IPS DF 6.9 (cell line): ENCODE measurements around the gene BTRC.

Experiments
- DNase-seq: peaks from one replicate; pipeline ENCODE4 v3.0.0-alpha.2; 2013; ENCODE audit warnings: low read depth, low spot score
- H3K27ac ChIP-seq: one replicate; pipeline ENCODE4 v1.5.1; 2013; ENCODE audit warnings: low read length, control low read depth
- H3K27me3 ChIP-seq: 2 replicates; pipeline ENCODE4 v1.6.1; 2013; ENCODE audit warnings: mild to moderate bottlenecking, low read length; ENCODE audit not compliant: control insufficient read depth, insufficient read depth
- H3K36me3 ChIP-seq: 2 replicates; pipeline ENCODE4 v1.6.1; 2013; ENCODE audit warnings: low read length; ENCODE audit not compliant: control insufficient read depth, insufficient read depth
- H3K4me1 ChIP-seq: 2 replicates; pipeline ENCODE4 v1.6.1; 2013; ENCODE audit warnings: low read length; ENCODE audit not compliant: control insufficient read depth, insufficient read depth
- H3K4me3 ChIP-seq: 2 replicates; pipeline ENCODE4 v1.5.1; 2013; ENCODE audit warnings: mild to moderate bottlenecking, low read length
- H3K9me3 ChIP-seq: 2 replicates; pipeline ENCODE4 v1.6.1; 2013; ENCODE audit warnings: low read length, inconsistent platforms; ENCODE audit not compliant: control insufficient read depth, insufficient read depth
- WGBS: extraction: QIAGEN DNeasy Blood & Tissue Kit; methylation state at CpG from one replicate; pipeline ENCODE4 v1.1.7; 2013; ENCODE audit warnings: mixed read lengths, missing lambda C conversion rate; ENCODE audit not compliant: insufficient read length, insufficient coverage; 5-methylcytosine and 5-hydroxymethylcytosine counted together

Gene BTRC

DNA sequence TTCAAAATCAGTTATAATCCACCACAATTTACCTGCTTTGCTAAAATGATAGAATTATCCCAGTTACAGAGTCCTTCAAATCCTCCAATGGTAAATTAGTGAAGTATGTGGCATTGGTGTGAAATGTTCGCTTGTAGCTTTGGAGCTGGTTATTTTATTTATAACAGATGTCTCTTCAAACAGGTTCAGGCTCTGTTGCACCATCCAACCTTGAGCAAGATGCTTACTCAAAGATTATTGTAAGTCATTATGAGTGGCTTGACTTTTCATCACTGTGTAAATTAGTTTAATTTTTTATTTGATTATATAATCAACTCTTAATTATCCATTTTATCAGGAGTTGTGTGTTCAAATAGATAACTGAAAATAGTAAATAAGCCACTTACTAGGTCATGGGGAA, 99.4 kb downstream of the BTRC start:
- Histone ChIP-seq H3K9me3 (no peaks in the 10 kb centered on the region), H3K4me3 (no peak overlapping the region), H3K27me3 (no peaks in the 10 kb centered on the region), H3K4me1 (no peaks in the 10 kb centered on the region), H3K27ac (no peak overlapping the region), H3K36me3 (no peaks in the 10 kb centered on the region)
- WGBS = no CpG with 5 or more reads among the region's 1 CpG
- DNase-seq = no peak

DNA sequence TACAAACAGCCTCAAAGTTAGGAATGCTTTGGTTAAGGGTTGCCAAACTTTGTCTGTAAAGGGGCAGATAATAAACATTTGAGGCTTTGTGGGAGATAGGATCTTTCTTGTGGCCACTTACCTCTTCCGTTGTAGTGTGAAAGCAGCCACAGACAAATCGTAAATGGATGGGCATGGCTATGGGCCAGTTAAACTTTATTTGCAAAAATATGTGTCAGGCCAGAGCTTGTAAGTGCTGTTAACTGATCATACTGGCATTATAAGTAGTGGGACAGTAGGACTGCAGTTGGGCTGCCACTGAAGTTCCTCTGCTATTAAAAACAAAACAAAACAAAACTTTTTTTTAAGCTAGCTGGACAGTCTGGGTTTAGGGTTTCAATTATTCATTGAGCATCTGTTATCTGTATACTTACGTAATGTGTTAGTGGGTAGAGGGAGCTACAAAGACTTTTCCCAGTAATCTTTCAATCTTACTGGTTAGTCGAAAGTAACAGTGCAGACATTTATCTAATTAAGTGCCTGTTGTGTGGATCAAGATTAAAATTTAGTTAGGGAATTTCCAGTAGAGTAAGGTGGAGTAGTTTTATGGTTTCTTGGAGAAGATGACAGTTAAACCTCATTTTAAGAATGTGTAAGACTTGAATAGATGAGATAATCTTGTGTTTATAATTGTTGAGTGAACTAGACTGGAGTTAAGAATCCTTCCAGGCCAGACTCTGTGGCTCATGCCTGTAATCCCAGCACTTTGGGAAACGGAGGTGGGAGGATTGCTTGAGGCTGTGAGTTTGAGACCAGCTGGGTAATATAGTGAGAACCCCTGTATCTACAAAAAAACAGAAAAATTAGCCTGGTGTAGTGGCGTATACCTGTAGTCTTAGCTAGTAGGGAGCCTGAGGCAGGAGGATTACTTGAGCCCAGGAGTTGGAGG, 100.1 kb downstream of the BTRC start:
- Histone ChIP-seq H3K27me3 (no peaks in the 10 kb centered on the region), H3K4me1 (no peaks in the 10 kb centered on the region), H3K36me3 (no peaks in the 10 kb centered on the region), H3K9me3 (no peaks in the 10 kb centered on the region), H3K27ac (no peak overlapping the region), H3K4me3 (no peak overlapping the region)
- DNase-seq = no peak
- WGBS = no CpG with 5 or more reads among the region's 6 CpGs

DNA sequence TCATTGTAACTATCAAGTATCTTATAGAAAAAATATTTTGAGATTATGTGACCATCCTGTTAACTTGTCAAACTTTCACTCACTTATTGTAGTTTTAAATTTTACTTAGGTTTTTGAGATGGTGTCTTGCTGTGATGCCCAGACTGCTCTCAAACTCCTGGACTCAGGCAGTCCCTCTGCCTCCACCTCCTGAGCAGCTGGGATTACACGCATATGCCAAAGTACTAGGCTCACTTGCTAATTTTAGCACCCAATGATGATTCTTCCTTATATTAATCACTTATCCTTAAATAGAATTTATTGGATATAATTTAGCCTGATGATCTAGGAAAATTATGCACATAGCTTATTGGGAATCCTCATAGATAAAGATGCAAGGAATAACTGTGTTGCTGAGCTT, 104.9 kb downstream of the BTRC start:
- H3K27me3 ChIP-seq = no peaks in the 10 kb centered on the region
- WGBS = no CpG with 5 or more reads among the region's 1 CpG
- H3K27ac ChIP-seq = no peak overlapping the region
- H3K4me3 ChIP-seq = no peak overlapping the region
- no peak for DNase-seq
- no peaks in the 10 kb centered on the region for H3K9me3 ChIP-seq
- no peaks in the 10 kb centered on the region for H3K36me3 ChIP-seq
- H3K4me1 ChIP-seq = no peaks in the 10 kb centered on the region

DNA sequence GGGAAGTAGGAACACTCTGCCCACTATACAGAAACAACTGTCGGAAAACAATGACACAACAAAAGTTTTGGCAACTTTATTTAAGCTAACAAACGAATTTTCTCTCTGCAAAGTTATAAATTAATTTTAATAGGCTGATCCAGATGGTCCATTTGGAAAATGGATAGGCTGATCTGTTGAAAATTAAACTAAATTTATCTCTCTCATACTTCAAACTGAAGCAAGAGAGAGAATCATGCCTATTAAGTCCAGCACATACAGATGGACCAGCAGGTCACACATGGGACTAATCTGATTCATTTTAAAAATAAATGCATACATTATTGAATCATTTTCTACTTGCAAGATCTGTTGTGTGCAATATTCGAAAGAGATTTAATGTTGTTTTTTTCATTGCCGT, 110.1 kb downstream of the BTRC start:
- H3K4me3 ChIP-seq = no peak overlapping the region
- no peaks in the 10 kb centered on the region for H3K9me3 ChIP-seq
- no CpG with 5 or more reads among the region's 4 CpGs for WGBS

DNA sequence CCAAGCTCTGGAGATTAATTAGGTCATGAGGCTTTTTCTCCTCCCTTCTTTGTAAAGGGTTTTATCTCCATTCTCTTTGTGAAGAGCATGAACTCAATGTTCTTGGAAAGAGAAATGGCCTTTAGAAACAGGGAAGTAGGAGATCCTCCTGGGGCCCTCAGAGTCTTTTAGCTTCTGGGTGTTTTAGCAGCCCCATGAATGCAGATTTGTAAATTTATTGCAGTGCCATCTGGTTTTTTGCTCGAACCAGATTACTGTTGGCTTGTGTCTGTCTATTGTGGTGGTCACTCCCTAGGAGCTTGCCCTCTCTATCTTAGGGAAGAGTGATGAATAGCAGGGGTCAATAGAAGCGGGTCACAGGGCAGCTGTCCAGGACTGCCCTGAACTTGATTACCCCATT, 110.6 kb downstream of the BTRC start:
- Histone ChIP-seq H3K27ac (no peak overlapping the region), H3K27me3 (no peaks in the 10 kb centered on the region), H3K4me1 (no peaks in the 10 kb centered on the region), H3K9me3 (no peaks in the 10 kb centered on the region), H3K36me3 (no peaks in the 10 kb centered on the region), H3K4me3 (no peak overlapping the region)
- WGBS = no CpG with 5 or more reads among the region's 2 CpGs
- no peak for DNase-seq

More for the DNA sequence above, 110.1 kb downstream of the BTRC start:
- no peak for DNase-seq
- H3K36me3 ChIP-seq = no peaks in the 10 kb centered on the region
- no peak overlapping the region for H3K27ac ChIP-seq
- no peaks in the 10 kb centered on the region for H3K4me1 ChIP-seq
- H3K27me3 ChIP-seq = no peaks in the 10 kb centered on the region

DNA sequence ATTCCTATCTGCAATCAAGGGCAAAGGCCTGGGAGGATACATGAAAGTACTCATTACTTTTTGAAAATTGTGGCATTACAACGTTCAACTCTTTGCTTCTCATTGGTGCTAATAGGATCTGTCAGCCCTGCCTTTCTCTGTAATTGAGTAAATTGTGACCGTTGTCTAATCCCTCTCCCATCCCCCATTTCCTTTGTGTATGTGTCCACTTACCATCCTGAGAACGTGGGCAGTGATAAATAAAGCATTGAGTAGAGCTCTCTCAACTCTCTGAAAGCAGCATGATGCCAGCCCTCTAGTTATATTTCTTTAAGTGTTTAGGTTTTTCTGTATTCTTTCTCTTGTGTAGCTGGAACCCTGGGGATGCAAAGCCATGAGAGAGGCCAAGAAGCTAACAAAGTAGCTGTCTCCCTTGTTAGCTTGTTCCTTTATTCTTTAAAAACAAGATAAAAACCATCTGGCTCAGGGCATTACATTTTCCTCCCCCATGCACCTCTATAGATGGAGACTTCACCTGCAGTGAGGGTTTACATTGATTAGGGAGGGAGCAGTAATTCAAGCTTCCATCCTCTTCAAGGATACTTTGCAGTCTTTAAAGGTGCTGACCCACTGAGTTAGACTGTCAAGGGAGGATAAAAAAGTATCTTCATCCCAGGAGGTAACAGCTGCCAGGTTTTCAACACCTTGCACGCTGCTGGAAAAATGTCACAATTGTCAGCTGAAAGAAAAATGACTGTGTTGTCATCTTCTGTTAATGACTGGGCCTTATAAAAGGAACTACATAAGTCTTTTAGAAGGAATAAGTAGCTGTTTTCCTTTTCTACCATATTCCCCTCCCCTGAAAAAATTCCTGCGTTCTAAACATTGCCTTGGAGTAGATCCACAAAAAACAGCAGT, 112.3 kb downstream of the BTRC start:
- Histone ChIP-seq H3K27ac (no peak overlapping the region), H3K9me3 (no peaks in the 10 kb centered on the region), H3K4me1 (no peaks in the 10 kb centered on the region), H3K4me3 (no peak overlapping the region), H3K36me3 (no peaks in the 10 kb centered on the region), H3K27me3 (no peaks in the 10 kb centered on the region)
- WGBS = no CpG with 5 or more reads among the region's 5 CpGs
- no peak for DNase-seq

DNA sequence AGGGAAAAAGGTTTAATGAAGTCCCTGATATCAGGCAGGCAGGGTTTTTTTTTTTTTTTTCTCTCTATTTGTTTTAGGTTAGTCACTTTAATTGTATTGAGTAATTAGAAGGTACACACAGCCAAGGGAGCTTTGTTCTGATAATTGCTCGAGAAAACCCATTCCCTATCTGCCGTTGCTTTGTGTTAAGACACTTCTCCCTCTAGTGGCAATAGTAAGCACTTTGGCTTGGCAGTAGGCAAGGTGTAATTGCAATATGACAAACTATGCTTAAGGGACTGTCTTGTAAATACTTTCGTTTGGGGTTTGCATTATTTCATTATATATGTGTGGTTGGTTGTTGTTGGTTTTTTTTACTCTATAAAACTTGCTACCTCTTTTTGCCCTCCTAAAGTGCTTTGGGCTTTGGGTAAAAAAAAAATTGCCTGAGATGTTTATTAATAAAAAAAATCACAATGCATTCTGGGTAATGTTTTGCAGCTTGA, 113.4 kb downstream of the BTRC start:
- no peaks in the 10 kb centered on the region for H3K4me1 ChIP-seq
- peak; percentile 18 for DNase-seq
- H3K27me3 ChIP-seq = no peaks in the 10 kb centered on the region
- no peaks in the 10 kb centered on the region for H3K36me3 ChIP-seq
- H3K27ac ChIP-seq = no peak overlapping the region
- no peaks in the 10 kb centered on the region for H3K9me3 ChIP-seq
- no peak overlapping the region for H3K4me3 ChIP-seq
- no CpG with 5 or more reads among the region's 3 CpGs for WGBS

DNA sequence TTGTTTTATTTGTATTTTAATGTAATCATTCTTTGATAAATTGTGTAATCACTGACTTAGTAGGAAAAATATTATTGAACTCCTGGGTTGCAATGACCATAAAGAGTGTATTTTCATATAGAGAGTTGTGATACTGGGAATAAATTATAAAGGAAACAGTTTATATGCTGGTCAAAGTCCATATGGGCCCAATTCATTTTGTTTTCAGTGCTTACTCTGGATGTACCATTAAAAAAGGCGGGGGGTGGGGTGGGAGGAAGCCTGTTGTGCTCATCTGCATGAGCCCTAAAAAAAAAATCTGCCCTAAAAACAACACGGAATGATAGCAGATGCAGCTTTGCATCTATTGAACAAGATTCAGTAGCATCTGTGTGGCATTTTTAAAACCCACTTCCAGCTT, 114.2 kb downstream of the BTRC start:
- WGBS = no CpG with 5 or more reads among the region's 2 CpGs
- no peak overlapping the region for H3K4me3 ChIP-seq
- H3K4me1 ChIP-seq = no peaks in the 10 kb centered on the region
- DNase-seq = no peak
- no peaks in the 10 kb centered on the region for H3K27me3 ChIP-seq
- H3K9me3 ChIP-seq = no peaks in the 10 kb centered on the region
- no peak overlapping the region for H3K27ac ChIP-seq
- no peaks in the 10 kb centered on the region for H3K36me3 ChIP-seq

DNA sequence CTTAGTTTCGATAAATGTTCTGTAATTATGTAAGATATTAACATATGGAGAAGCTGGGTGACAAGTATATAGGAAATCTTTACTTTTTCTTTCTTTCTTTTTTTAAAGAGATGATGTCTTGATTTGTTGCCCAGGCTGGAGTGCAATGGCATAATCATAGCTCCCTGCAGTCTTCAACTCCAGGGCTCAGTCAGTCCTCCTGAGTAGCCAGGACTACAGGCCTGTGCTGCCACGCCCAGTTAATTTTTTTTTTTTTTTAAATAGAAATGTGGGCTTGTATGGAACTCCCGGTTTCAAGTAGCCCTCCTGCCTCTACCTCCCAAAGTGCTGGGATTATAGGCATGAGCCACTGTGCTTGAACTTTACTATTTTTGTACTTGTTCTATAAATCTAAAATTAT, 122.4 kb downstream of the BTRC start:
- Histone ChIP-seq H3K4me1 (no peaks in the 10 kb centered on the region), H3K9me3 (no peaks in the 10 kb centered on the region), H3K36me3 (no peaks in the 10 kb centered on the region), H3K27ac (no peak overlapping the region), H3K4me3 (no peak overlapping the region), H3K27me3 (no peaks in the 10 kb centered on the region)
- DNase-seq = no peak
- WGBS = no CpG with 5 or more reads among the region's 3 CpGs

DNA sequence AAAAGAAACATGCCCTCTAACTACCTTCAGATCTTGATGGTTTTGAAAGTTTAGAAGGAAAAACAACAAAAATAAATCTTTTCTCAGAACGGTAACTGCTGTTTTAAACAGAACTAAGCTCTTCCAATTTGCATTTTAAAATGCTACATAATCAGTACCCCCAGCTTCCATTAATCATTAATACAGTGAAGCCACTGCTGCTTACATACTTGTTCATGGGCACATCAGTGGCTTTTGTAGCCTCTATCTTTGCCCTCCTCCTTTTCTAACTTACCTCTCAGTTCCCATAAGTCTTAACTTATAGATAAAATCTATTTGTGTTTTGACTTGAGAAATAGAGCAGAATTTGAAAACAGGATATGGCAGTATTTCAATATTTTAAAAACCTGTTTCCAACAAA, 125.0 kb downstream of the BTRC start:
- DNase-seq = no peak
- no CpG with 5 or more reads among the region's 1 CpG for WGBS
- Histone ChIP-seq H3K27ac (no peak overlapping the region), H3K27me3 (no peaks in the 10 kb centered on the region), H3K4me1 (no peaks in the 10 kb centered on the region), H3K4me3 (no peak overlapping the region), H3K36me3 (no peaks in the 10 kb centered on the region), H3K9me3 (no peaks in the 10 kb centered on the region)
